ENCODE measurements around the gene MAEL.
A peak's percentile ranks its signal among the peaks of the same experiment; 100 is the strongest.
"Not testable (repeated sequence)": the region's sequence is repeated elsewhere in the genome, so short reads cannot be mapped to it uniquely, and the experiment has no call there.

MAEL gene

DNA sequence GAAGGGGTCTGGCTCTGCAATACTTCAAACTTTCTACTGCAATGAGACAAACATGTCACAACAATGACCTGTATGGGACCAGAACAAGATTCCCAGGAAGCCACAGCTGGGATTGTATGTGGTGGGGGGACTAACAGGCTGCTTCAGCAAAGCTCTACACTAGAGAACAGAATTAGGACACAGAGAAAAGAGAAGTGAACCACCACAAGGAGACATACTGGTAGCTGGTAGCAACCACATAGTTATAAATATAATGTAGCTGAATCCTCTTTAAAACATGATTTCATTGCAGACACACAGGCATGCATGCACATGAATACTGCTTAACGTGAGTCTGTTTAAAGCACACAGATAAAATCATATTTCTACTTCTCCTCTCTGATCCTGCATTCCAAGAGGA, 10.3 kb upstream of the MAEL start:
- no peak for DNase-seq

DNA sequence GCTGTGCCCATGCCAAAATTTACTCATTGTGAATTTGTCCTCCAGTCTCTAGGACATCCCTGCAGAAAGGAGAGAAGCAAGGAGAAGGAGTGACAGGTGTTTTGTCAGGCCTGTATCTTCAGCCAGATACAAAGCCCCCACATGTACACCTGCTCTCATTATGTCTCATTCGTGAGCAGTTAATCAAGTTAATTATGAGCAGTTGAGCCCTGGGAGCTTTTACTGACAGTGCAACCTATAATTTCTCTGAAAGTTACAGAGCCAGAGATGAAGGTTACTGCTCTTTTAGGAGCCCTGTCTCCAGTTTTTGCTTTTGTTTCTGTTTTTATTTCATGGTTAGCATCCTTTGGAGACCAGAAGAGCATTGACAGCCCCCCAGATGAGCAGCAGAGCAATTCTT, 8.7 kb upstream of the MAEL start:
- no peak for DNase-seq

DNA sequence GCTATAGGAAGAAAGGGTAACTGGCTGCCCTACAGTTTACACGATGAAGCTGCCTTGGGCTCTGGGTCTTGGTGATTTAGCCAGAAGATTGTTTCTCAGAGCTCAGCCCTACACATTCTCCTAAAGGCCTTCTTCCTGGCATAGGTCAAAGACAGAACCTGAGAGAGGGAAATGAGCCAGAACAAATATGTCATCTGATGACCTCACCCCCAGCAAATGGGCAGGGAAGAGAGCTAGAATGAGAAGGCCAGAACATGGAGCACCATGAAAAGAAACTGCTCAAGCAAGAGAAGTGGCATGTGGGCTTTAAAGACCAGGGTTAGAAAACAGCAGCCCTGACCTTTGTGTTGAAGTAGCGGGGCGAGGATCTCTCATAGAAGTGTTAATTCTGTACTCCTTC, 8.3 kb upstream of the MAEL start:
- no peak for DNase-seq

DNA sequence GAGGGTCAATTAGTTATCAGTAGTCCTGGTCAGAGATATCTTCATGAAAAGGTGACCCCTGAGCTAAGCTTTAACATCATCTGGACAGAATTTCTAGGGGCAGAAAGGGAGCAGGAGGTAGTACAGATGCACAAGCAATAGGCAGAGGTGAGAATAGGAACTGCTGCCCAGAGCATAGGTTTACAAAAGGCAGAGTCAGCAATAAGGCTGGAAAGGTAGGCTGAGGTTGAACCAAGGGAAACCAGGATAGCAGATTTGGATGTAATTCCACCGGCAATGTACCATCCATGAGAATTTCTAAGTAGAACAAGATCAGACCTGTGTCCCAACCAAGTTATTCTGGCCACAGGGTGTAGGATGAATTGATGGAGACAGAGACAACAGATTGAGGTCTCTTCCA, 7.5 kb upstream of the MAEL start:
- no peak for DNase-seq

DNA sequence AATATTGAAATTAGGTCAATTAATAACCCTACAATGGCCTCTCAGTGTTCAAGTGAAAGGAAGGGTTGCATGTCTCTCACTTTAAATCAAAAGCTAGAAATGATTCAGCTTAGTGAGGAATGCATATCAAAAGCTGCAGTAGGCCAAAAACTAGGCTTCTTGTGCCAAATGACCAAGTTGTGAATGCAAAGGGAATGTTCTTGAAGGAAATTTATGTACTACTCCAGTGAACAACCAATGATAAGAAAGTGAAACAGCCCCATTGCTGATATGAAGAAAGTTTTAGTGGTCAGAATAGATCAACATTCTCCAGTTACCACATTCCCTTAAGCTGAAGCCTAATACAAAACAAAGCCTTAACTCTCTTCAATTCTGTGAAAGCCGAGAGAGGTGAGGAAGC, 10.0 kb downstream of the MAEL start:
- peak; percentile 15 for DNase-seq

DNA sequence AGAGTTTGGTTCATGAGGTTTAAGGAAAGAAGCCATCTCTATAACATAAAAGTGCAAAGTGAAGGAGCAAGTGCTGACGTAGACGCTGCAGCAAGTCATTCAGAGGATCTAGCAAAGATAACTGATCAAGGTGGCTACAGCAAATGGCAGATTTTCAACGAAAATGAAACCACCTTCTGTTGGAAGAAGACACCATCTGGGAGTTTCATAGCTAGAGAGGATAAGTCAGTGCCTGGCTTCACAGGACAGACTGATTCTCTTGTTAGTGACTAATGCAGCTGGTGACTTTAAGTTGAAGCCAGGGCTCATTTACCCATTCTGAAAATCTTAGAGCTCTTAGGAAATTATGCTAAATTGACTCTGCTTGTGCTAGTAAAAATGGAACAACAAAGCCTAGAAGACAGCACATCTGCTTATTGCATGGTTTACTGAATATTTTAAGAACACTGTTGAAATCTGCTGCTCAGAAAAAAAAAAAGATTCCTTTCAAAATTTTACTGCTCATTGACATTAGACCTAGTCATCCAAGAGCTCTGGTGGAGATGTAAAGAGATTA, 10.5 kb downstream of the MAEL start:
- peak; percentile 52 for DNase-seq

DNA sequence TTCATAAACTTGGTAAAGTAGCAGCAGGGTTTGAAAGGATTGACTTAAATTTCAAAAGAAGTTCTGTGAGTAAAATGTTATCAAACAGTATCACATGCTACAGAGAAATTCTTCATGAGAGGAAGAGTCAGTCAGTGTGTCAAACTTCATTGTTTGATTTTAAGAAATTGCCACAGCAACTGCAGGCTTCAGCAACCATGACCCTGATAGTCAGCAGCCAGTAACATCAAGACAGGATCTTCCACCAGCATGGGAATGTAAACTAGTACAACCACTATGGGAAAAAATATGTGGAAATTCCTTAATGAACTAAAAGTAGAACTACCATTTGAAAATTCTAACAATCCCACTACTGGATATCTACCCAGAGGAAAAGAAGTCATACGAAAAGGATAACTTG, 11.5 kb downstream of the MAEL start:
- no peak for DNase-seq

DNA sequence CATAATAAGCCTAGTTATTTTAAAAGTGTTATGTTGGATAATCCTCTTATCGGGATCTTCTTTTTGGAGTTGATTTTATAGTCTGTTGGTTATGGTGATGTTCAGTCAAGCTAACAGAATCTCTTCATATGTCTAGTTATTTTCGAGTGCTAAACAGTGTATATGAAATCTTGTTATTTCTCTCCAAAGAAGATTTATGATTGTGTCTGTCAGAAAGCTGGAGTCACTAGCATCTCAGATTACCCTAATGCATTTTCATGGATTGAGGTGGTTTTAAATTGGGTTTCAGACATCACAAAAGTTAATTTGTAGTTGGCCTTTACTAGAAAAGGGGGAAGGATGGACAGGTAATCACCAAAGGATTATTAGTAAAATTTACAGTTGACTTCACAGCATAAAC, 13.3 kb downstream of the MAEL start:
- DNase-seq, result no peak

DNA sequence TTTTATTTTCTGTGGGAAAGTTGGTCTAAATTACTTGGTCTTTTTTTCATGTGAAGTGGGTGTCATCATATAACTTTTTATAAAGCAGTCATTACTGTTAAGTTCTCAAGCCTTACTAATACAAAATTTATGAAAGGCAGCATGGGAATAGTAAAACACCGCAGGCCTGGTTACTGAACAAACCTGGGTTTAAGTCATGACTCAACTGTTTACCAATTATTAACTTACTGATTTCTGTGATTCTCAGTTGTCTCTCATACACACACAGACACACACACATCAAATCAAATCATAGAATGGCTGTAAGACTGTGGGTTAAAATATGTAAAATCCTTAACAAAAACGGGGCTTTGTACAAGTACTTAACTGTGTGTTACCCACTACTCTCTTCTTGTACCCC, 14.6 kb downstream of the MAEL start:
- DNase-seq, result no peak

DNA sequence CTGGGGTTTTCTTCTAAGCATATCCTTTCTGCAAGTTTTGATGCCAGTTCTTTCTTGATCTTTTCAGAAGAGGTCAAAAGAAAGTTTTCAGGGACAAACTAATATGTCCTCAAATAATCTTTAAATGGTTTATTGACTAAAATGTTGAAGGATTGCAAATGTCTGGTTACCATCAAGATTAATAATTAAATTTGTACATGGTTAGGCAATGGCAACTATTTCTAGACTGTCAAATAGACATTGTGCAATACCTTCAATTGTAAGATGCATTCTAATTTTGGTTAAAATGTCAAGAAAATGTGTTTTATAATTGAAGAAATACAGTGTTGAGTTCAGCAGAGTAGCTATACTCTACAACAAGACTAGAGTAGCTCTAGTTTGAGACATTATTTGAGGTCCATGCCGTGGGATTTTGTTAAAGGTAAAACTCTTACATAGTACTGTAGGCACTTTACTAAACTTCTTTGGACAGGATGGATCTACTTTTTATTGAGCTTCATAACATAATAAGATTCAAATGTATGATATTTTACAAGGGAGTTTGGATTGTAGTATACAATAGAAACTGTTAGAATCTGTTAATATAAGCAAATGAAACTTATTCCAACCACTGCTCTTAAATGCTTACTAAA, 22.6 kb downstream of the MAEL start:
- DNase-seq, result no peak

DNA sequence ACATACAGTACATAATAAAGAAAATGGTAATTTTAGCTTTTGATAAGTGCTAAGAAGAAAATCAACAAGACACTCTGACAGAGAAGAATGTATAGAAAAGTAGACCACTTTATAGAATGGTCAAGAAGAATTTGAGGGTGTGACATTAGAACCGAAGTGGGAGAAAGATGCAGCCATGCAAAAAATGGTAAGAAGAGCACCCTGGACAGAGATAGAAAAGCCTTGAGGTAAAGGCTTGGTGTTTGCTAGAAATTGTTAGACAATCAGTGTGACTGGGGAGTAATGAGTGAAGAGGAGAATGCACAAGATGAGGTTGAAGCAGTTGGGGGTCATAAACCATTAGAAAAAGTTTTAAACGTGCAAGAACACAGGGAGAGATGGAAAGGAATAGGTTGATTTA, 23.5 kb downstream of the MAEL start:
- DNase-seq, result no peak

DNA sequence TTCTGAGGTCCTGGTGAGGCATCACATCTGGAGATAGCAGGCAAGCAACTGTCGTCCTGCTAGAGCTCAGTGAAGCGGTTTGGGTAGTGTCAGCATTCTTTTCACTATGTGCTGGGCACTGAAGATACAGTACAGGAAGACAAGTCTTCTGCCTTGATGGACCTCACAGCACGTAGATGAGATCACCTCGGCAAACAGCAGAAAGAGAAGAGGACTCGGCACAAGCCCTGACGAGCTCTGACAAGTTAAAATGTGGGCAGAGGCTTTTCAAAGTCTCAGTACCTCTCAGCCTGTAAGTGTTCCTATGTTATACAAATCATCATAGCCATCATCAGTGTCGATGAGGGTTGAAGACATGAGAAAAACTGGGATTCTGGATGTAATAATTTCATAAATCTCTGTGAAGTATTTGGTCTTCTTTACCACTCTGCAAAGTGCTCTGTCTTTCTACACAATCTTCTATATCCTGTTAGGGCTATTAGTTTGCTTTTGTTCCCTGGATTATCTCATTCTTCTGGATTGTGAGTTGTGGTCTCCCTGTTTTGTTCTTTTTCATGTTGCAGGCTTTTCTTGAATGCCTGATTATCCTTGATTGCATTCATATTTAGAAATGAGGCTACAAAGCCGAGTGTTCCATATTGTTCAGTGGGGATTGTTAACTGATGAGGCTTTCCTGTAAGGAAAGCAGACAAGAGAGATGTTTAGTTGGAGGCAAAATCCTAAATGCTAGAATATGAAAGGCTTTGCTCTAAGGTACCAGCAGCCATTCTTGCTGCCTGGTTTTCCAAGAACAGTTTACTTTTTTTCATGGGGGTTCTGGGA, 24.2 kb downstream of the MAEL start:
- no peak for DNase-seq

DNA sequence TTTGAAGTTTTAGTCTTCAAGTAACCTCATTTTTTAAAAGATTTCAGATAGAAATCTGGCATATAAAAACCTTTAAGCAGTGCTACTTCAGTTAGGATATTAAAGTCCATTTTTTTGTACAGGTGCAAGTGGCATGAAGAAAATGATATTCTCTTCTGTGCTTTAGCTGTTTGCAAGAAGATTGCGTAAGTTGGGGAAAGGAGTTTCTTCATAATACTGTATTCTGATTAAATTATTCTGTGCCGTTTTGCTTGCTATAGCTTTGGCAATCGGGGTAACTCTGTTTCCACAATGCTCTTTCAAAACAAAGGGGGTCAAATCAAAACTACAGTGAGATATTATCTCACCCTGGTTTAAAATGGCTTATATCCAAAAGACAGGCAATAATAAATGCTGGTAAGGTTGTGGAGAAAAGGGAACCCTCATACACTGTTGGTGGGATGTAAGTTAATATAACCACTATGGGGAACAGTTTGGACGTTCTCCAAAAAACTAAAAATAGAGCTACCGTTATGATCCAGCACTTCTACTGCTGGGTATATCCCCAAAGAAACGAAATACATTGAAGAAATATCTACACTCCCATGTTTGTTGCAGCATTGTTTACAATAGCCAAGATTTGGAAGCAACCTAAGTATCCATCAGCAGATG, 27.1 kb downstream of the MAEL start:
- DNase-seq, result no peak

DNA sequence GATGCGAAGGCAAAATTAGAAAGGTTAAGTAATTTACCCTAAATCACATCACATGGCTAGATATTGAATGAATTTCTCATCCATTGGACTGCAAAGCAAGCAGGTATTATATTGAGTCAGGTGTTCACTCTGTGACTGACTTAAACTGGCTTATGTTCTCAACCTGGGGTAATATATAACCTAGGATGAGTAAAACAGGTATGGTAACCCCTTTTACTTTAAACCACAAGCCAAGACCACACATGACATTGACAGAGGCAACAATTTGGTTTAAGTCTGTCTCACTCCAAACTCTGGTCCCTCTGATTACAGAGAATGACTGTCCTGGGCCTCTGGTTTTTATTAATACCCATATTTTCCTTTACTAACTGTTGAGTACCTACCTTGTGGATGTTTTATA, 33.3 kb downstream of the MAEL start:
- DNase-seq, result no peak

DNA sequence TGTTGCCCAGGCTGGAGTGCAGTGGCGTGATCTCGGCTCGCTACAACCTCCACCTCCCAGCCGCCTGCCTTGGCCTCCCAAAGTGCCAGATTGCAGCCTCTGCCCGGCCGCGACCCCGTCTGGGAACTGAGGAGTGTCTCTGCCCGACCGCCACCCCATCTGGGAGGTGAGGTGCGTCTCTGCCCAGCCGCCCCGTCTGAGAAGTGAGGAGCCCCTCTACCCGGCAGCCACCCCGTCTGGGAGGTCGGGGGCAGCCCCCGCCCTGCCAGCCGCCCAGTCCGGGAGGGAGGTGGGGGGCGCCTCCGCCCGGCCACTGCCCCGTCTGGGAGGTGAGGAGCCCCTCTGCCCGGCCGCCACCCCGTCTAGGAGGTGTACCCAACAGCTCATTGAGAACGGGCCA, 40.5 kb downstream of the MAEL start:
- DNase-seq, result not testable (repeated sequence)

DNA sequence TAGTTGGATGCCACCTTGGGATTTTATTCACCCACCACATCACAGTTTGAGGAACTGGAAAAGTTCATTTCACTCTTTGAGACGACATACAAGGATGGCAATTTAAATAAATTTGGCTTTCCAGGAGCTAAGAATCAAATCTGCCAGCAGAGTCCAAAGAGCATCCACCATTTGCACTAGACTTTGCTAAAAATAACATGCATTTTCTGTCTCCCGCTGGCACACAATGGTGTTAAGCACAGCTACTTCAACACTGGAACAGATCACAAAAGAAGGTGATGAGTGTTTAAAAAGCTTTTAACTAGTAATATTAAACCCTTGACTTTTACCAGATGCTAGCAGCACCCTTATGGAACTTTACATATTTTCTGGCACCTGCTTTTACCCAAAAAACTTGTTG, 44.6 kb downstream of the MAEL start:
- no peak for DNase-seq

DNA sequence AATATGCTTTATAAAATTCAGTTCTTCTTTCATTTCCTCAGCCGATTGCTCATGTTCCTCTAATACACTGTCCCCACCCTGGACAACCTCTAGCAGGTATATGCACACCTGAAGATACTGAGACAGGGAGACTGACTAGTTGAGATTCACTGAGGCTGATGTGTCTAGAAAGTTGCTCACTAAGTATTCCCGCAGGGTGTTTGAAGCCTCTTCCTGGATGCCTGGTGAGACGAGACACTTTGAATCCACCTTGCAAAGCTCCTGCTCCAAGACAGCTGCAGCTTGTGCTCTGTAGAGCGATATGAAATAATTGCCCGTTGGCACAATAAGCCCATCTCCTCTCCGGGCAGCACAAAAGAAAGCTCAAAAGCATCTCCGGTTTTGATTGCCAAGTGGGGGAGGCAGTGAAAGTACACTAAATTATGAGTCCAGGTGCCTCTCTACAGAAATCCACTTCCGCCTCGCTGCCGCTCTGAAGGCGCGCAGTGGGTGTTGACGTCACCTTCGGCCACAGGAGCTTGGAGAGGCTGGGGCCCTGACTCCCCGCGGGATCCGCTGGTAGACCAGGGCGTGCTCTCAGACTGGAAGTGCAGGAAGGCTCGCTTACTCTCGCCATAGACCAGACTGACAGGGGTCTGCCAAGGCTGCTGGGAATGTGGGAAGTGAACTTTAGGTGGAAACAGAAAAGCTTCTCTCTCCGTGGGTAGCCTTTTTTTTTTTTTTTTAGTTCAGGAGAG, 54.8 kb downstream of the MAEL start:
- DNase-seq, result peak; percentile 77

DNA sequence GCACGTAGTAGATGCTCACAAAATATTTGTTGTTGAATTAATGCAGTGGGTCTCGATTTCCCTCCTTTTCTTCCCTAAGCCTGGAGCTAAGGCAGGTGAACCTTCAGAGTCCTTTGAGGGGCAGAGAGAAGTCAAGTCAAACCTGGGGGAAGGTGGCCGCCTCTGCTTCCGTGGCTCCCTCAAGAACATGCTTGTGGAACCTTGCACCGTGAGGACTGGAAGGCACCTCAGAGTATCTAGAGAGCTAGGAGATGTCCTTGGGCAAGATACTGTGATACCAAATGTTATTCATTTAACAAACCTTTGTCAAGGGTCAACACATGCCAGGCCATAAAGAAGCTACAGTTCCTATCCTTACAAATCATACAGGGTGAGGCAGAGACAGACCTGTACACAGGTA, 62.8 kb downstream of the MAEL start:
- DNase-seq, result no peak

DNA sequence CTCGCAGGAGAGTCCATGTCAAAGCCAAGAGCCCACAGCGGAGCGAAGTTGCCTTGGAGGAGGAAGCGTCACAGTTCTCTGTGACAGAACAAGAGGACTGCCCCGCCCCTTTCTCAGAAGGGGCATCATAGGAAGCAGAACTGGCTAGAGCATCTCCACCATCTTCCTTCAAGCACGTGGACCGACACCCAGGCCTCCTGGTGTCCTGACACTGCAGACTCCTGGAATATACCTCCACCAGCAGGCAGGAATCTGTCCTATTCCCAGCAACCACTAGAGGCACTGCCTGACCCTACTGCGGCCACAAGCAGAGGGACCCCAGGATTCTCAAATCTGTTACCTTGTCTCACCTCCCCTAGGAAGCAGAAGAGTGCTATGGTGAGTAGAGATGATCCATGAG, 63.3 kb downstream of the MAEL start:
- DNase-seq, result no peak

DNA sequence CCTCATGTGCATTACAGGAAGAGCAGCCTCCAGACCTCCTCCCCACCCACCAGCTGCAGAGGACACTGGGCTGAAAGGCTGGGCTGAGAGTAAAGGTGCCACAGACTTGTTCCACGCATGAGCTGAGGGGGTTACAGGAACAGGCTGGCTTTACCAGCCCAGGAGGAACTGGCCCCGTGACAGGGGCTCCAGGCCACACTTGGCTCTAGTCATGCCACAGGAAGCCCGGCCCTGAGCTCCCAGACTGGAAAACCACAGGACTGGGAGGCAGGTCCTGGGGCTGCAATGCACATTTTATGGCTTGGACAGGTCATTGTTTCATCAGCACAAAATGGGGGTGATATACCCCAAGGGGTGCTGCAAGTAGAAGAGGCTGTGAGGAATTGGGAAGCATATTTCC, 65.5 kb downstream of the MAEL start:
- DNase-seq, result no peak

DNA sequence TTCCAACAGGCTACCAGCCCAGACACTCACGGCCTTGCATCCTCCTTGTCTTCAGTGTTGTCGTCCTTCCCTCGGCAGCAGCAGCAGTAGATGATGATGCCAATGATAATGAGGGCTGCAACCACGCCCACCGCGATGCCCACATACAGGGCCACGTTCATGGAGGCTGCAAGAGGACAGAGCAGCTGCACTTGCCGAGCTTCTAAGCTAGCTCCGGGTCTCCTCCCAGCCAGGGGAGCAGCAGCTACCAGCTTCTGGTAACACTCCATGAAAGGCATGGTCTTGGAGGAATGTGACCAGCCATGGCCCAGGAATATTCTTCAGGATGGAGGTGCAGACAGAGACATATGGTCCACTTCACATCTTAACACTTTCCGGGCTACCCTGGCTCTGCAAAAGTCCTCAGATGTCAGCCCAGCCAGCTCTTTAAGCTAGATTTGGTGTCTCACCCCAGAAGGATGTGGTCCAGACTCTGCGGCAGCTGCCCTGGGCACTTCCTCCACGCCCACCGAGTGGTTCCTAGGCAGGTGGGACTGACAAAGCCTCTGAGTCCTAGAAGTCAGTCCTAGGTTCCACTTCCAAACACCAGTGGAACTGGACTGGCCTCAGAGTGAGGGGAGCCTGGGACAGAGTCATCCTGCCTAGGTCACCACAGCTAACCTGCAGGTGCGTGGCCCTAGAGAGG, 66.0 kb downstream of the MAEL start:
- no peak for DNase-seq

DNA sequence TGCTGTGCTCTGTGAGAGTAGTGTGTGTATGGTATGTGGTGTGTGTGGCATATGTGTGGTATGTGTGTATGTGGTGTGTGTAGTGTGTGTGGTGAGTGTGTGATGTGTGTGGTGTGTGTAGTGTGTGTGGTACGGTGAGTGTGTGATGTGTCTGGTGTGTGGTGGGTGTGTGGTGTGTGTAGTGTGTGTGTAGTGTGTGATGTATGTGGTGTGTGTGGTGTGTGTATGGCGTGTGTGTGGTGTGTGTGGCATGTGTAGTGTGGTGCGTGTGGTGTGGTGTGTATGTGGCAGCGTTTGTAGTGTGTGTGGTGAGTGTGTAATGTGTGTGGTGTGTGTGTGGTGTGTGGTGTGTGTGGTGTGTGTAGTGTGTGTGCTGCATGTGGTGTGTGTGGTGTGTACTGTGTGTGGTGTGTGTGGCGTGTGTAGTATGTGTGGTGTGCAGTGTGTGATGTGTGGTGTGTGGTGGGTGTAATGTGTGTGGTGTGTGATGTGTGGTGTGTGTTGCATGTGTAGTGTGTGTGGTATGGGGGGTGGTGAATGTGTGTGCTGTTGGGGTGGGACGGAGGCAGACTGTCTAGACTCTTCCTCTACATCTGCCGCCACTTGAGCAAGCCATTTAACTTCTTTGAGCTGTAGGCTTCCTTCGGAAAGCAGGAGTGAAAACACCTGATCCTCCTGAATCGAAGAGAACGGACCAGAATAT, 67.6 kb downstream of the MAEL start:
- DNase-seq, result no peak

Measured in activated CD4-positive, alpha-beta T cell treated with anti-CD3 and anti-CD28 coated beads, Interleukin-10, Interleukin-2, amounts not matched to agents 100 ng/mL and 50 ng/mL, durations not matched to agents 16 hours and 8 hours (primary cell).